Hematopoietic multipotent progenitor cell treated with erythropoietin and hydrocortisone succinate and interleukin-3 and kit ligand, for 4 days (in vitro differentiated cells): ENCODE measurements around the gene ARID5B.
A peak's percentile ranks its signal among the peaks of the same experiment; 100 is the strongest.

ENCODE experiments used
- DNase-seq: peaks from one replicate; pipeline ENCODE4 v3.0.0-alpha.2; 2015

The ARID5B gene

GRCh38 chr10:62081341-62082270 lies 180.1 kb downstream of the ARID5B start:
- peak; percentile 41 for DNase-seq

DNA sequence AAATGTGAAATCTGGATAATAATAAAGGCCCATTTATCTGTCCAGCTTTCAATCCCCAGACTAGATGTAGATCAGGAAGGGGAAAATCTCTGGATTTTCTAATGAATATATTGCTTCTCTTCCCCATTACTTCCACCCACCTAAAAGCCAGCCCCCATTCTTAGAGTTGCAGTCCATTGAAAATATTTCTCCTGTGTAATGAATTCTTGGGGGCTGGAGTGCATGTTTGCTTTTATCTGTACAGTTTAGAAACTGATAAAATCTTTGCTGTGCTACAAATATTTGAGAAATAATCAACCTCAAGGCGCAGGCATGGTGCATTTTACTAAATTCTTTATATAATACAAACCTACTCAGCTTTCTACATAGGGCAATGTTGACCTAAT lies 180.8 kb downstream of the ARID5B start:
- no peak for DNase-seq

GRCh38 chr10:62082729-62083411 lies 181.4 kb downstream of the ARID5B start:
- peak; percentile 80 for DNase-seq

DNA sequence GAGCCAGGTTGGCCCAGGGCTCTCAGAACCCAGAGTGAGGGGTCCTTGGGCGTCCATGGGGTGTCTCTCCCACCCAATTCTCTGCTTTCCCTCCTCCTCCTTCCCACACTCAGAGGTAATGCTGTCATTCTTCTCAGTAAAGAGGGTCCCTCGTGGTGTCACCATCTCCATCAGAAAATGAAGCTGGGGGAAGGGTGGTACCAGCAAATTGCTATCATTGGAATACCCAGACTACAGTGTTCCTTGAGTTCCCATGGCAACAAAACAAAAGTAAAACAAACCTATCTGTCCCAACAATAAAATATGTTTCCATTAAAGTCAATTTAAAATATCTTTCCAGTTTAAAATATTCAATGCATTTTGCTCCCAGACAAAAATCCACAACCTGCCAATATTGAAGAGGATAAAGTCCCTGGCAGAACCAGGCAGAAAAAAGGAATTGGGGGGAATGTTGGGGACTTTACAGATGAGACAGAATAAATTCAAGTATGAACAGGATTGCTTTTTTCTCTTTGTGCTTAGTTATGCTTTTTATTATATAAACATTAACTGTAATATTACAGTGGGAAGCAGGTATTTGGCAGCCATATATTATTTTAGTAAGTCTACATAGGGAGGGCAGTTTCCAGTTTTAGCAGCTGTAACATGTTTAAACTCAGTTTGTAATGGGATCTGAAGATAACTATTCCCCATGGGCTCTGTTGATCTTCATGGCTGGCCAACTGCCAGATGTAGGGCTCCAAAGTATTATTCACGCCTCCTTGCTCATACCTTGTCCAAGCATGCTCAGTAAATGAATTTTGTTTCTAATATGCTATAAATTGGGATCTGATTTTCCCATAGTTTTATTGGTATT lies 182.1 kb downstream of the ARID5B start:
- DNase-seq = peak; percentile 57

GRCh38 chr10:62084451-62084850 lies 183.0 kb downstream of the ARID5B start:
- DNase-seq = no peak

GRCh38 chr10:62085404-62085803 lies 183.9 kb downstream of the ARID5B start:
- DNase-seq = no peak

GRCh38 chr10:62085821-62086220 lies 184.3 kb downstream of the ARID5B start:
- no peak for DNase-seq

DNA sequence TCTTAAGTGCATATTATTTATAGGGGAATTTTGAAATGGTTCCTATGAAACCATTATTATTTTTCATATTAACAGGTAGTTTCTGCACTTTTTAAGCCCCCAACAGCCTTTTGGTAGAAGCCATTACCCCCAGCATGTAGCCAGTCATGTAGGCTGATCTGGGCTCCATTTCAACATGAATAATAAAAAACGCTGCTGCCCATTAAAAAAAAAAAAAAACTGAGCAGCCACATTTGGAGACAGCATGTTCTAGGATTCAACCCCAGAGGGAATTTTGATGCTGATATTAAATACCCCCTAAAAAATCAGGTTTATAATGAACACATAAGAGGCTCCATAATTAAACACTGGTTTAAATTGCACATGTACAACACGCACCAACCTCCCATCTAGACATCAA lies 185.8 kb downstream of the ARID5B start:
- DNase-seq = no peak

GRCh38 chr10:62088786-62089185 lies 187.3 kb downstream of the ARID5B start:
- DNase-seq = no peak

DNA sequence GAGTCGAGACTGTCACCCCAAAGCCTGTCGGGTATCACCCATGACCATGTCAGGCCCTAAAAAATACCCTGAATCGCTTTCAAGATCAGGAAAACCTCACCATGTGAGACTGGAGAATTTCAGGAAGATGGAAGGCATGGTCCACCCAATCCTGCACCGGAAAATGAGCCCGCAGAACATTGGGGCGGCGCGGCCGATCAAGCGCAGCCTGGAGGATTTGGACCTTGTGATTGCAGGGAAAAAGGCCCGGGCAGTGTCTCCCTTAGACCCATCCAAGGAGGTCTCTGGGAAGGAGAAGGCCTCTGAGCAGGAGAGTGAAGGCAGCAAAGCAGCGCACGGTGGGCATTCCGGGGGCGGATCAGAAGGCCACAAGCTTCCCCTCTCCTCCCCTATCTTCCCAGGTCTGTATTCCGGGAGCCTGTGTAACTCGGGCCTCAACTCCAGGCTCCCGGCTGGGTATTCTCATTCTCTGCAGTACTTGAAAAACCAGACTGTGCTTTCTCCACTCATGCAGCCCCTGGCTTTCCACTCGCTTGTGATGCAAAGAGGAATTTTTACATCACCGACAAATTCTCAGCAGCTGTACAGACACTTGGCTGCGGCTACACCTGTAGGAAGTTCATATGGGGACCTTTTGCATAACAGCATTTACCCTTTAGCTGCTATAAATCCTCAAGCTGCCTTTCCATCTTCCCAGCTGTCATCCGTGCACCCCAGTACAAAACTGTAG lies 191.0 kb downstream of the ARID5B start:
- no peak for DNase-seq

GRCh38 chr10:62093863-62094291 lies 192.4 kb downstream of the ARID5B start:
- DNase-seq = no peak

DNA sequence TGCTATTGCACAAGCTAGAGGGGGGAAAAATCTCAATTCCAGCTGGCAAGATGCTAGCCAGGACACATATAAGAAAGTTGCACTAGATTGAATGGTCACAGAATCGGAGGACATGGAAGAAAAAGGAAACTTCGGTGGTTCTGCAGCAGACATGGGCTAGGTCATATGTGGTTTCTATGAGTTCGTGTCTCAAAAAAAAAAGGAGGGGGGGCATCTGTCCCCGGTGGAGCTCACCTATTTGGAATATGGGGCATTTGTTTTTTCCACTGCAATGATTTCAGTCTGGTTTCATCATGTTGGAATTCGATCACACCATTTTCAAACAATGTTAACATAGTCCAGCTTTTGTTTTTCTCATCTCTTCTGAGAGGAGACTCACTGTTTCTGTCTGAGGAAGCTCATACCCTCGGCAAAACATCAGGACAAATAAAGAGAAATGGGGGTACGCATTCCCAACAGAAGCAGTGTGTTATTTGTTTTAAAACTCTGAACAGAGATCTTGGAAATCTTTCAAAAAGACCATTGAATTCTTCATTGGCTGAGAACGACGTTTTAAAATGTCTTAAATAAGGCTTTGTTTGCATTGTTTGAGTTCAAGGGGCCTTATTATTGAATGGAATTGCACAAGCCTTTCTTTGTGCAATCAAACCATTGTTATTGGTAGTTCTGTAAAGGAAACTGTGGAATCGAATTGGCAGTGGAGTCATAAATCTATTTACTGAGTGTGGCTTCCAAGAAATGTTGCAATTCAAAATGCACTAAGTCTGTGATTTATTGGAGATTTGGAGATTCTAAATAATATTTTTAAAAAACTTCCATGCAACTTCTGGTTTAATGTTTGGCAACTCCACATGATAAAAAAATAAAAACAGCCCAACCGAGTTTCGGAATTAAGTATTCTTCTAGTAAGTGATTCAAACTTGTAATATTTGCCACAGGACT lies 194.0 kb downstream of the ARID5B start:
- no peak for DNase-seq

DNA sequence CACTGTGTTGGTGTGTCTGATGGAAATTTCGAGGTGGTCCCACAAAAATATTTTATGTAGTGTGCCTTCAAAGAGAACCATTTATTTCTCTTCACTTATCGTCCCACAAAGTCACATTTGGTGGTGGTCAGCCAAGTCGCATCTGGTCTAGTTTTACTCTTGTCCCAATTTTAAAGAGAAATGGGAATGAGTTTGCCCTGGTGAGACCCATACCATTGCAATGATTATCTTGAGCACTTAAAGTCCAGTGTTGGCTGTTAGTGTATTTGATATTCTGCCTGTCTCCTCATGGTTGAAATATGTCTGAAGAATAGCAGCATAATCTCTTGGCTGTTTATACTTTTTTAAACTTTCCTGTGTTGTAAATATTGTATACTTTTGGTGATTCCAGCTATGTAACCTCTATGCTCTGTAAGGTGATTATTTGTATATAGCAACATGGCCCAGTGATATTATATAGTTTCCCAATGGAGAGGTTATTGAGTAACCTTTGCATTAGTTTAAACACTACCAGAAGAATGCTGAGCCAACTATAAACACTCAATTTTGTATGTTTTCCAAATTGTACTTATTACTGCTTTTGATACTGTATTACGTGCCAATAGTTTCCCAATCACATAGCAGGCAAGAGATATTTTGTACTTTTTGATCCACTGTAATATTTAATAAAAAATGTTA lies 194.9 kb downstream of the ARID5B start:
- no peak for DNase-seq

DNA sequence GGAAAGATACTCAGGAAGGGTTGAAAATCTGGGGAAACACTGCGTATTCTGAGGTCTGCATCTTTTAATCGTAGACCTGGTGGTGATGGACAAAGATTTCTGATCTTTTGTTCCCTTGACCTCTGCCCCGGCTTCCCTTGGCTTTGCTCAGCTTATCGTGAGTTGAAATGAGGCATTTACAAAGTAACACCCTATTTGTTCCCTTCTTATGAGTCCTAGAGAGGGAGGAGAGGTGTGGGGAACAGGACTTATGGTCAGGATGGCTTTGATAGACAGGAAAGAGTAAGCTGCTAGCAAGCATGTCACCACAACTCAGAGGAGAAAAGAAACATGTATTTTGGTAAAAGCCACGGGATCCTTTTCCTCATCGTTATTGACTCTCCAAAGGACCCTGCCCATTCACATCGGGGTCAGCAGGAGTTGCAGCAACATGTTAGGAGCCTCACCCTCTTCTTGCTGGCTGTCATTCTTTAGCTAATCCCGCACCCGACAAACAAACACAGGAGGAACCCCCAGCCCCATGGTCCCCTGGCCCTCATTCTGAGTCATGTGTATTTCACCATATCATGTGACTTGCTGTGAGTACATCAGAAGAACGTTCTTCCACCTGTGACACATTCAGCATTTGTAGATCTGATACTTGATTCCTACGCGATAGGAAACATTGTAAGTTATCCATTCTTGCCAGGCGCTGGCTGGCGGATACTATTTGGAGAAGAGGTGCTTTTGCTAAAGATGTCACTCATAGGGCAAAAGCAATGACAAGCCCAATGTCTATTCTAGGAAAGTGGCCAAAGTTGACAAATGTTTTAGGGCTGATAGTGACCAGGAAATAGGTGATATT lies 197.0 kb downstream of the ARID5B start:
- DNase-seq = no peak

DNA sequence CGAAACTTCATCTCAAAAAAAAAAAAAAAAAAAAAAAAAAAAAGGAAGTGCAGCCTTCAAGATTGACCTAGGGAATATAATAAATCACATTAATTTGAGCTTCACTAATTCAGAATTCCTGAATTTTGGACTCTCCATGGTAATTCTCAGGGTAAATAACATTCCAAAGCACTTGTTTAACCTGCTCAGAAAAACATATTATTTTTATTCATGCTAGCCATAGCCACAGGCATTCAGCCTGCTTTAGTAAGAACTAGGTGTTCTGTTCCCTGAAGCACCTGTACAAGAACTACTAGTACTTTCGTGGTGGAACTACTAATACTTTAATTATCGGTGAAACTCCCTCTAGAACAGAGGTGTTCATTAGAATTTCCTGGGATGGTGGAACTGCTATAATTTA lies 197.8 kb downstream of the ARID5B start:
- no peak for DNase-seq

- DNase-seq = no peak
Observed at GRCh38 chr10:62103857-62104256, 202.4 kb downstream of the ARID5B start.

DNA sequence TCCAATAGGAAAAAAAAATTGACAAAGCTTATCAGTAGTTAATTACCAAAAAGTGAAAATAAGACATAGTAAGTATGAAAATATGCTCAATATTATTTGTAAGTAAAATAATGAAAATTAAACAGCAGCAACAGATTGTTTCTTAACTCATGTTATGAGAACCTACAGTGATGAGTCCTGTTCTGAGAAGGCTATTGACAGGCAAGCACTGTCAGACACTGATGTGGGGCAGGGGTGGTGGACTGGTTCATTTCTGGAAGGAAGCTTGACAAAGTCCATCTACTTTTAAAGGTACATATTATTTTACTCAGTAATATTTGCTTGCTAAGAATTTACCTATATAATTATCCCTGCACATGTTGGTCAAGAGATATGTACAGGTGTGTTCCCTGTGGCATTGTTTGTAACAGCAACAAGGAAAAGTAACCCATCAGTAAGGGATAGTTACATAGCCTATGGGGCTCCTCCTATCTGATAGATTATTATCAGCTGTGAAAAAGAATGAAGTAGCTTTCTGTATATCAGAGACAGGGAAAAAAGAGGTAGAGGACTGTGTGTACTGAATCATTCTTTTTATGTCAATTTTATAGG lies 205.5 kb downstream of the ARID5B start:
- peak; percentile 20 for DNase-seq

GRCh38 chr10:62108759-62109586 lies 207.5 kb downstream of the ARID5B start:
- DNase-seq = peak; percentile 53
